ENCODE measurements around the gene C1orf105. TPM values are rescaled to one million over a fixed set of nuclear protein-coding genes. Genes with fewer than 3 reads are reported as not detected.

Gene C1orf105
- total and polyA plus RNA-seq, 2 of the 13 experiments (the other 11 are each of a cell fraction or from before 2014, with no cell fraction given): 0.15 to 0.45 TPM

GRCh38 chr1:172449585-172450523 lies 29.4 kb downstream of the C1orf105 start (continued):
- TF ChIP-seq ZNF101 (CRISPR knock-in tag; IDR thresholded peaks at IDR 0.05; ENCODE audit: borderline replicate concordance, low read depth) (no peak), ATRX (CRISPR knock-in tag; IDR thresholded peaks at IDR 0.05; ENCODE audit: borderline replicate concordance) (no peak), TIGD3 (CRISPR knock-in tag; IDR thresholded peaks at IDR 0.05; ENCODE audit: borderline replicate concordance) (no peak), EEA1 (CRISPR knock-in tag; IDR thresholded peaks at IDR 0.05; ENCODE audit: borderline replicate concordance) (no peak), EHMT2 (IDR thresholded peaks at IDR 0.05; ENCODE audit: borderline replicate concordance, low read depth, low read length) (no peak), PHB2 (IDR thresholded peaks at IDR 0.05; ENCODE audit: partially characterized antibody) (no peak), ETS1 (CRISPR knock-in tag; IDR thresholded peaks at IDR 0.05) (no peak), MIXL1 (CRISPR knock-in tag; IDR thresholded peaks at IDR 0.05) (no peak), NFRKB (IDR thresholded peaks at IDR 0.05) (no peak), ARNT2 (CRISPR knock-in tag; IDR thresholded peaks at IDR 0.05; ENCODE audit: low read depth) (no peak), ZNF776 (CRISPR knock-in tag; IDR thresholded peaks at IDR 0.05) (0 out of 2 replicates have a peak, but pooled peaks have one; percentile 29), DZIP1 (CRISPR knock-in tag; IDR thresholded peaks at IDR 0.05) (no peak), ZNF672 (CRISPR knock-in tag; IDR thresholded peaks at IDR 0.05) (no peak), ZNF567 (CRISPR knock-in tag; IDR thresholded peaks at IDR 0.05; ENCODE audit: borderline replicate concordance) (no peak), CBX1 (IDR thresholded peaks at IDR 0.05; ENCODE audit: low read depth) (no peak), RBAK (CRISPR knock-in tag; IDR thresholded peaks at IDR 0.05) (no peak), KDM1A (CRISPR knock-in tag; IDR thresholded peaks at IDR 0.05) (no peak), MBNL3 (CRISPR knock-in tag; conservative IDR thresholded peaks at IDR 0.05) (no peak), GMEB1 (CRISPR knock-in tag; IDR thresholded peaks at IDR 0.05; ENCODE audit: borderline replicate concordance) (no peak; the same call in 1 of the 2 replicates), FOXK1 (CRISPR knock-in tag; IDR thresholded peaks at IDR 0.05; ENCODE audit: borderline replicate concordance, low read depth) (0 out of 2 replicates have a peak, but pooled peaks have one; percentile 56), ZNF260 (CRISPR knock-in tag; IDR thresholded peaks at IDR 0.05; ENCODE audit: borderline replicate concordance, low read depth) (no peak), KDM5B (CRISPR knock-in tag; IDR thresholded peaks at IDR 0.05; ENCODE audit: borderline replicate concordance) (peak; percentile 4; the same call in 1 of the 2 replicates), ZNF580 (CRISPR knock-in tag; IDR thresholded peaks at IDR 0.05; ENCODE audit: borderline replicate concordance, low read depth) (peak; percentile 63; the same call in 1 of the 2 replicates)

All from HepG2 (cell line).